ENCODE results near the gene ZFYVE27.

- no peak for TF ChIP-seq POLR2A (IDR thresholded peaks at IDR 0.05; ENCODE audit: low read length)
- no peak for TF ChIP-seq GATA1 (IDR thresholded peaks at IDR 0.05; ENCODE audit: low read depth, low read length)
Measured at GRCh38 chr10:97805096-97805884, 68.4 kb downstream of the ZFYVE27 start.
